Liver (tissue), 9 donors: ENCODE data around the gene ENKD1. TPM values are rescaled to one million over a fixed set of nuclear protein-coding genes. Genes with fewer than 3 reads are reported as not detected.

Experiments
- DNase-seq: peaks from one replicate; pipeline ENCODE4 v3.0.0-alpha.2; 2017; ENCODE audit warnings: low spot score
- H3K27ac ChIP-seq, 2 donors: one replicate each; pipeline ENCODE4 v1.7.0; 2013; ENCODE audit warnings: inconsistent platforms in 2 of 2, low read length in 2 of 2, control low read depth in 1 of 2, low read depth in 1 of 2, mild to moderate bottlenecking in 1 of 2
- H3K27me3 ChIP-seq, 4 donors: one replicate each; pipeline versions ENCODE4 v1.6.1 to v1.7.0; 2013; ENCODE audit warnings: low read length in 3 of 4, inconsistent platforms in 1 of 4, mild to moderate bottlenecking in 1 of 4, moderate library complexity in 1 of 4; ENCODE audit not compliant: control insufficient read depth in 4 of 4, insufficient read depth in 4 of 4
- H3K36me3 ChIP-seq, 4 donors: one replicate each; pipeline versions ENCODE4 v1.6.1 to v1.7.0; 2013; ENCODE audit warnings: low read length in 3 of 4, mild to moderate bottlenecking in 3 of 4, low read depth in 1 of 4, moderate library complexity in 1 of 4; ENCODE audit not compliant: control insufficient read depth in 4 of 4, insufficient read depth in 3 of 4
- H3K4me1 ChIP-seq, 4 donors: one replicate each; pipeline versions ENCODE4 v1.6.1 to v1.7.0; 2013; ENCODE audit warnings: low read length in 3 of 4, mild to moderate bottlenecking in 3 of 4, moderate library complexity in 1 of 4; ENCODE audit not compliant: control insufficient read depth in 4 of 4, insufficient read depth in 4 of 4
- H3K4me3 ChIP-seq, 3 donors: one replicate each; pipeline versions ENCODE4 v1.6.1 to v1.7.0; 2013; ENCODE audit warnings: low read length in 3 of 3, control low read depth in 1 of 3, low read depth in 1 of 3, mild to moderate bottlenecking in 1 of 3
- H3K9ac ChIP-seq, 2 donors: one replicate each; pipeline ENCODE4 v1.7.0; 2013; ENCODE audit warnings: low read length in 2 of 2, mild to moderate bottlenecking in 2 of 2, moderate library complexity in 2 of 2, control low read depth in 1 of 2, low read depth in 1 of 2
- H3K9me3 ChIP-seq, 4 donors: one replicate each; pipeline versions ENCODE4 v1.6.1 to v1.7.0; 2013; ENCODE audit warnings: low read length in 3 of 4; ENCODE audit not compliant: control insufficient read depth in 4 of 4
- ATF3 ChIP-seq: IDR thresholded peaks from 2 replicates; pipeline ENCODE4 v1.6.1; 2016; ENCODE audit warnings: antibody characterized with exemption
- CTCF ChIP-seq: fragments of 150-350 bp; IDR thresholded peaks from 2 replicates; pipeline ENCODE4 v1.5.1; 2017; ENCODE audit warnings: improper control_type of control experiment, low read depth, low read length; ENCODE audit not compliant: missing input control
- EGR1 ChIP-seq, 2 donors: IDR thresholded peaks; 2 replicates each; pipeline ENCODE4 v1.6.1; 2016 to 2018; ENCODE audit warnings: antibody characterized with exemption in 2 of 2, low read depth in 2 of 2
- FOXA1 ChIP-seq: IDR thresholded peaks from 2 replicates; pipeline ENCODE4 v1.6.1; 2016; ENCODE audit warnings: antibody characterized with exemption
- FOXA2 ChIP-seq: IDR thresholded peaks from 2 replicates; pipeline ENCODE4 v1.6.1; 2016; ENCODE audit warnings: antibody characterized with exemption
- GABPA ChIP-seq, 2 donors: IDR thresholded peaks in 1 of 2; conservative IDR thresholded peaks in 1 of 2; 2 replicates each; pipeline ENCODE4 v1.6.1; 2016; ENCODE audit warnings: antibody characterized with exemption in 2 of 2, mild to moderate bottlenecking in 1 of 2, moderate library complexity in 1 of 2
- HNF4A ChIP-seq, 2 donors: conservative IDR thresholded peaks; 2 replicates each; pipeline ENCODE4 v1.6.1; 2016; ENCODE audit warnings: antibody characterized with exemption in 2 of 2, mild to moderate bottlenecking in 2 of 2
- HNF4G ChIP-seq: IDR thresholded peaks from 2 replicates; pipeline ENCODE4 v1.6.1; 2016; ENCODE audit warnings: antibody characterized with exemption
- JUND ChIP-seq, 2 donors: IDR thresholded peaks; 2 replicates each; pipeline ENCODE4 v1.6.1; 2016; ENCODE audit warnings: antibody characterized with exemption in 2 of 2
- NR2F2 ChIP-seq: IDR thresholded peaks from 2 replicates; pipeline ENCODE4 v1.6.1; 2016; ENCODE audit warnings: antibody characterized with exemption
- RAD21 ChIP-seq, 2 donors: IDR thresholded peaks; 2 replicates each; pipeline ENCODE4 v1.6.1; 2016; ENCODE audit warnings: antibody characterized with exemption in 2 of 2, mild to moderate bottlenecking in 2 of 2
- REST ChIP-seq: IDR thresholded peaks from 2 replicates; pipeline ENCODE4 v1.6.1; 2016; ENCODE audit warnings: antibody characterized with exemption, mild to moderate bottlenecking
- RXRA ChIP-seq, 2 donors: IDR thresholded peaks; 2 replicates each; pipeline ENCODE4 v1.6.1; 2017 to 2018; ENCODE audit warnings: antibody characterized with exemption in 2 of 2, mild to moderate bottlenecking in 1 of 2
- SP1 ChIP-seq: IDR thresholded peaks from 2 replicates; pipeline ENCODE4 v1.6.1; 2018; ENCODE audit warnings: antibody characterized with exemption, mild to moderate bottlenecking
- TAF1 ChIP-seq: conservative IDR thresholded peaks from 2 replicates; pipeline ENCODE4 v1.6.1; 2016; ENCODE audit warnings: antibody characterized with exemption, mild to moderate bottlenecking
- YY1 ChIP-seq: IDR thresholded peaks from 2 replicates; pipeline ENCODE4 v1.6.1; 2016; ENCODE audit warnings: antibody characterized with exemption, mild to moderate bottlenecking
- WGBS: extraction: QIAGEN DNeasy Blood & Tissue Kit; methylation state at CpG from one replicate; pipeline ENCODE4 v1.1.7; 2013; 5-methylcytosine and 5-hydroxymethylcytosine counted together
- polyA plus RNA-seq, 2 donors: library from polyadenylated mRNA; stranded (reverse) in 1 of 2; unstranded in 1 of 2; fragments of 200-250 nt in 1 of 2; fragments of >200 nt in 1 of 2; fragmentation: Nextera tagmentation in 1 of 2; extraction: Ambion mirVana in 1 of 2; gene quantifications; one replicate each; pipeline versions ENCODE4 v1.2.1 to v1.2.3, GENCODE V29; 2013 to 2015
- total RNA-seq, 2 donors: library from RNA; depleted of rRNA; stranded (reverse); fragments of >200 nt; gene quantifications; one replicate each; pipeline ENCODE4 v1.2.3, GENCODE V29; 2014
- TF ChIP-seq, protein P1 (sequence below): IDR thresholded peaks from 2 replicates; pipeline ENCODE4 v1.6.1; 2016; ENCODE audit warnings: antibody characterized with exemption
- donor health status: healthy.
- donor health status: healthy.
- donor health status: healthy.
- donor health status: healthy.
- donor health status: healthy.

ENKD1 gene
- total and polyA plus RNA-seq, 4 donors, result 2.6 to 7.8 (median 4.7) TPM

GRCh38 chr16:67651039-67651438, 15.5 kb downstream of the ENKD1 start:
- Histone ChIP-seq H3K9me3 (no peaks in the 10 kb centered on the region), H3K9ac (no peak overlapping the region), H3K4me1 (peaks cover 3 to 20% (median 10%) of the 10 kb centered on the region in 4 donors), H3K4me3 (no peak overlapping the region), H3K36me3 (no peaks in the 10 kb centered on the region), H3K27ac (no peak overlapping the region), H3K27me3 (no peaks in the 10 kb centered on the region)
- TF ChIP-seq JUND (IDR thresholded peaks at IDR 0.05) (no peak), YY1 (no peak), ATF3 (no peak), TAF1 (no peak), CTCF (no peak), EGR1 (IDR thresholded peaks at IDR 0.05; ENCODE audit: low read depth in 2 of 2) (no peak), FOXA1 (no peak), GABPA (IDR thresholded peaks at IDR 0.05 in 1 of 2, conservative IDR thresholded peaks at IDR 0.05 in 1 of 2) (no peak), NR2F2 (no peak), FOXA2 (no peak), HNF4G (no peak), HNF4A (conservative IDR thresholded peaks at IDR 0.05) (no peak)
- TF ChIP-seq, protein P1, sequence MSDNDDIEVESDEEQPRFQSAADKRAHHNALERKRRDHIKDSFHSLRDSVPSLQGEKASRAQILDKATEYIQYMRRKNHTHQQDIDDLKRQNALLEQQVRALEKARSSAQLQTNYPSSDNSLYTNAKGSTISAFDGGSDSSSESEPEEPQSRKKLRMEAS, result no peak
- WGBS, result 92% methylated on average over 7 of the region's 7 CpGs
- DNase-seq, result no peak

DNA sequence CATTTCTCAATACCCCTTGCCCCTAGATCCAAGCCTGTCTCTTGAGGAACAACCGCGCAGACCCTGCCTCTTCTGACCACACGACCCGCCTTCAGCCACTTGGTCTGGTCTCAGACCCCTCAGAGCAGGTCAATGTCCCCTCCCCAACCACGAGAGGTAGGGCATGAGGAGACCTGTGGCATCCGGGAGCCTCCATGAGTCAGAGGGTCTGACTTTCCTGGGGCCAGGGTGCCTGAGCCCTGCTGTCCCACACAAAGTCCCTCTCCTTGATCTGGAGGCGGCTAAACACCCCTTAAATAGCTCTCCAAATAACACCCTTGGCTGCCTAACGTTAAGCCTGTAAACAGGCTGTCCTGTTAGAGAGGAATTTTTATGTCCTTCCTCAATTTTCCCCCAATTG, 16.5 kb downstream of the ENKD1 start:
- no peak for TF ChIP-seq EGR1 (IDR thresholded peaks at IDR 0.05; ENCODE audit: low read depth in 2 of 2)
- TF ChIP-seq JUND (IDR thresholded peaks at IDR 0.05), result no peak
- TF ChIP-seq RAD21 (IDR thresholded peaks at IDR 0.05), result no peak
- no peak for TF ChIP-seq FOXA1
- no peak for TF ChIP-seq CTCF
- TF ChIP-seq HNF4A (conservative IDR thresholded peaks at IDR 0.05), result no peak
- no peak for TF ChIP-seq YY1
- no peak for TF ChIP-seq TAF1
- TF ChIP-seq FOXA2, result no peak
- TF ChIP-seq REST, result no peak
- no peak for TF ChIP-seq SP1
- TF ChIP-seq HNF4G, result no peak
- TF ChIP-seq GABPA (IDR thresholded peaks at IDR 0.05 in 1 of 2, conservative IDR thresholded peaks at IDR 0.05 in 1 of 2), result no peak
- TF ChIP-seq RXRA (IDR thresholded peaks at IDR 0.05), result no peak
- TF ChIP-seq NR2F2, result no peak
- no peaks in the 10 kb centered on the region for H3K36me3 ChIP-seq
- no peaks in the 10 kb centered on the region for H3K9me3 ChIP-seq
- no peak overlapping the region for H3K4me3 ChIP-seq
- H3K27me3 ChIP-seq, result no peaks in the 10 kb centered on the region
- DNase-seq, result no peak
- no peak overlapping the region for H3K27ac ChIP-seq
- no peak overlapping the region for H3K9ac ChIP-seq
- WGBS, result 68% methylated on average over 8 of the region's 8 CpGs
- H3K4me1 ChIP-seq, result peaks cover 3 to 20% (median 10%) of the 10 kb centered on the region in 4 donors
